Hepatocyte (in vitro differentiated cells): ENCODE measurements around the gene ZNF407.

Experiments
- EZH2 ChIP-seq: fragments of 200-600 bp; sonication (generic); IDR thresholded peaks from 2 replicates; pipeline ENCODE4 v1.6.1; 2016; ENCODE audit warnings: antibody characterized with exemption, mild to moderate bottlenecking, borderline replicate concordance
- EZH2phosphoT487 ChIP-seq: fragments of 200-600 bp; sonication (generic); IDR thresholded peaks from one replicate; pipeline ENCODE4 v1.6.1; 2018; ENCODE audit warnings: antibody characterized with exemption, mild to moderate bottlenecking, low read depth, moderate library complexity; ENCODE audit not compliant: unreplicated experiment, severe bottlenecking
- TF ChIP-seq, protein P1 (sequence below): fragments of 200-600 bp; sonication (generic); IDR thresholded peaks from 2 replicates; pipeline ENCODE4 v1.5.1; 2016; ENCODE audit warnings: antibody characterized with exemption, mild to moderate bottlenecking; ENCODE audit not compliant: poor library complexity

DNA sequence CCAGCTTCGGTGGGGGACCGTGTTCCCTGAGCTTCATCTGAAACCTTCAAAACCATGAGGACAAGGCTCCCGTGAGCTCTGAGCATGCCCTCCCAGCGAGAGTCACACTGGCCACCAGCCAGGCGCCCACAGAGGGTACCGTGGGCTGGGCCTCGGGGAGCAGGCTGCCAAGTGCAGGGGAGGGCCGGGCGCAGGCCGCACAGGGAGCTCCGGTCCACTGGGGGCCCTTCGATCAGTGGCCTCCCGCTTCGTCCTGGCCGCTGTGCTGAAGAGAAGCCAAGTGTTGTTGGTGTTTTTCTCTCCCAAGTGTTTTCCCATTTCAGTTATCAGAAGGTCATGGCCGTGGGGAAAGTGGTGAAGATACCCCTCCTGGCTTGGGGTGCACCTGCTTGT is 466.8 kb downstream of the ZNF407 start:
- TF ChIP-seq, protein P1, sequence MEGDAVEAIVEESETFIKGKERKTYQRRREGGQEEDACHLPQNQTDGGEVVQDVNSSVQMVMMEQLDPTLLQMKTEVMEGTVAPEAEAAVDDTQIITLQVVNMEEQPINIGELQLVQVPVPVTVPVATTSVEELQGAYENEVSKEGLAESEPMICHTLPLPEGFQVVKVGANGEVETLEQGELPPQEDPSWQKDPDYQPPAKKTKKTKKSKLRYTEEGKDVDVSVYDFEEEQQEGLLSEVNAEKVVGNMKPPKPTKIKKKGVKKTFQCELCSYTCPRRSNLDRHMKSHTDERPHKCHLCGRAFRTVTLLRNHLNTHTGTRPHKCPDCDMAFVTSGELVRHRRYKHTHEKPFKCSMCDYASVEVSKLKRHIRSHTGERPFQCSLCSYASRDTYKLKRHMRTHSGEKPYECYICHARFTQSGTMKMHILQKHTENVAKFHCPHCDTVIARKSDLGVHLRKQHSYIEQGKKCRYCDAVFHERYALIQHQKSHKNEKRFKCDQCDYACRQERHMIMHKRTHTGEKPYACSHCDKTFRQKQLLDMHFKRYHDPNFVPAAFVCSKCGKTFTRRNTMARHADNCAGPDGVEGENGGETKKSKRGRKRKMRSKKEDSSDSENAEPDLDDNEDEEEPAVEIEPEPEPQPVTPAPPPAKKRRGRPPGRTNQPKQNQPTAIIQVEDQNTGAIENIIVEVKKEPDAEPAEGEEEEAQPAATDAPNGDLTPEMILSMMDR, result no peak
- TF ChIP-seq EZH2phosphoT487 (no peak), EZH2 (no peak)
